GM18502 (cell line): ENCODE data around the gene TIPIN.
A peak's percentile ranks its signal among the peaks of the same experiment; 100 is the strongest.
"Not testable (repeated sequence)": the region's sequence is repeated elsewhere in the genome, so short reads cannot be mapped to it uniquely, and the experiment has no call there.

Experiments
- ATAC-seq: cut with Tn5 transposase; IDR thresholded peaks from one replicate; pipeline ENCODE4 v1.9.1; 2021; ENCODE audit warnings: mild to moderate bottlenecking; ENCODE audit not compliant: unreplicated experiment, poor library complexity

Gene TIPIN

DNA sequence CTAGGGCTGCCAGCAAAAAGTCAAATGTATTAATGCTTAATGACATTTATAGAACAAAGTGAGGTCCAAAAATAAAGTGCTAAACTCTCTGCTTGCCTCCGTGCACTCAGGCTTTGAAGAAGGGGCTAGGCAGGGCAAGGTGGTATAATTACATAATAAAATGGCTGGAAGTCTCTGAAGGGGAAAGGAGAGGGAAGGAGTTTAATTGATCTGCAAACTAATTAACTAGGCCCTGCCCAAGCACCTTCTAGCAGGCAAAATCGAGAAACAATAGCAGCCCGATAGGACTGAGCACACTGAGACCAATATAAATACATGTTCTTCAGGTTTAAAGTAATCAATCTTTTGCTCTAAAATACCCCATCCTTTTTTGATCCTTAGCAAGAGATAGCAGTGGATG, 50.1 kb downstream of the TIPIN start:
- no peak for ATAC-seq

DNA sequence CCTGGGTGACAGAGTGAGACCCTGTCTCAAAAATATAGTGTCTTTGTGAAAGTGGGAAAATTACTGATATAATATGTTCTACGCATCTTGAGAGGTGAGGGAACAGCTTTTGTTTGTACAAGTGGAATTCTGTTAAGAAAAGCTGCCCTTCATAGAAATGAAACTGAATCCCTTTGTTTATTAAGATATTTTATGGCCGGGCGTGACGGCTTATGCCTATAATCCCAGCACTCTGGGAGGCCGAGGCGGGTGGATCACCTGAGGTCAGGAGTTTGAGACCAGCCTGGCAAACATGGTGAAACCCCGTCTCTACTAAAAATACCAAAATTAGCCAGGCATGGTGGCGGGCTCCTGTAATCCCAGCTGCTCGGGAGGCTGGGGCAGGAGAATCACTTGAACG, 52.1 kb downstream of the TIPIN start:
- not testable (repeated sequence) for ATAC-seq

DNA sequence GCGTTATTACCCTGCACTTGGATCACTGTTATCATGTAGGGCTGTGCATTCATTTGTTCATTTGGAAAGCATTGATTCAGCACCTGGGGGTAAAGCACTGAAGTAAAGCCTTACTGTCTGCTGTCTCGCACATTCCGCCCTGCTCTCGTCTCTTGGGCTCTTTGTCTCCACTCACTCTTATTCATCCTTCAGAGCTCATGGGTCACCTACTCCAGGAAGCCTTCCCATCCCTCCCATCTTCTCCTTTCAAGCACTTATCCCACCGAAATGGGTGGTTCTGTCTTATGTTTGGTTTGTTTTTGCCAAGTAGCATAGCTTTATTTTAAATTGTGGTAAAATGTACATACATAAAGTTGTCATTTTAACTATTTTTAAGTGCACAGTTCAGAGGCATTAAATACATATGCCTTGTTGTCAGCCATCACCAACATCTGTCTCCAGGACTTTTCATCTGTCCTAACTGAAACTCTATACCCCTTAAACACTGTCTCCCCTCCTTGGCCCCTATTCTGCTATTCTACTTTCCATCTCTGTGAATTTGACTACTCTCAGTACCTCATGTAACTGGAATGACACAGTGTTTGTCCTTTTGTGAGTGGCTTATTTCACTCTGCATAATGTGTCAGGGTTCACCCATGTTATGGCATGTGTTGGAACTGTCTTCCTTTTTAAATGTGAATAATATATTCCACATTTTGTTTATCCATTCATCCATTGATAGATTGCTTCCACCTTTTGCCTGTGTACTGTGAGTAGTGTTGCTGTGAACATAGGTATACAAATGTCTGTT, 53.8 kb downstream of the TIPIN start:
- ATAC-seq, result no peak

DNA sequence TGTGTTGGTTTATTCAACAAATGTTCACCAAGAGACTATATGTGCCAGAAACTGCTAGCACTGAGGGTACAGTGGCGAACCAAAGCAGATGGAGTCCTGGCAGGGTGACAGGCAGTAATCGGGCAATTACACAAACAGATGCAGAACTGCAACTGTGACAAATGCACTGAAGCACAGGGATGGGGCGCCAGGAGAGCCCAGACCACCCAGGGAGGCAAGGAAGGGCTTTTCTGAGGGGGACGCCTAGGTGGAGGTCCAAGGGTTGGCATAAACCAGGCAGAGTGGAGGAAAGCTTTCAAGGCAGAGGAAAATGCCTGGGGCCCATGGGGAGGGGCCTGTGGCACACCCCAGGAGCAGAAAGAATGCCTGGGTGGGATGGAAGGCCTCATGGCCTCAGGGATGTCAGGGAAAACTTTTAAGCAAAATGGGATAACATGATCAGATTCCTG, 57.7 kb downstream of the TIPIN start:
- ATAC-seq, result no peak

DNA sequence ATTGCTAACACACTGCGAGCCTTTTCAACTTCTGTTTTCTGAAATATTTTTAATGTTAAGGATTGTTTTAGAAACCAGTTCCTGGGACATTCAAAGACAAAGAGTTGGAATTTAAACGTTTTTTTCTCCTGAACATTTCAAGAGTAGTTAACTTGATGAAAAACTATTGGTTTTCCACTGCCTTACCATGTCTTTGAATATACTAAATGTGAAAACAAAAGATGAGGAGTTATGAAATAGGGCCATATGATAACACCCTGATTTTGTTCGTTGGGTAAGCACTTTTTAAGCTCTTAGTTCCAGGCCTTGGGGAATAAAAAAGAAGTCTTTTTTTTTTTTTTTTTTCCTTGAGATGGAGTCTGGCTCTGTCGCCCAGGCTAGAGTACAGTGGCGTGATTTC, 60.3 kb downstream of the TIPIN start:
- no peak for ATAC-seq

DNA sequence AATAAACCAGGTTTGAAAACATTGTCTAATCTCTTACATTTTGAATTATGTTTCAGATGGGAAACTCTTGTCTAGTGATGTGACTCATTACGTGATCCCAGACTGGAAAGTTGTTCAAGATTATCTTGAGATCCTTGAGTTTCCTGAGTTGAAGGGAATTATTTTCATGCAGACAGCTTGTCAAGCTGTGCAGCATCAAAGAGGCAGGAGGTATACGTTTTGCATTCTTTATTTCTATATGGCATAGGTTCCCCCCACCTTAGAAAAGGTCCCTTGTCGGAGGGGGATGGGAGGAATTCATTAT, 61.6 kb downstream of the TIPIN start:
- ATAC-seq, result no peak

DNA sequence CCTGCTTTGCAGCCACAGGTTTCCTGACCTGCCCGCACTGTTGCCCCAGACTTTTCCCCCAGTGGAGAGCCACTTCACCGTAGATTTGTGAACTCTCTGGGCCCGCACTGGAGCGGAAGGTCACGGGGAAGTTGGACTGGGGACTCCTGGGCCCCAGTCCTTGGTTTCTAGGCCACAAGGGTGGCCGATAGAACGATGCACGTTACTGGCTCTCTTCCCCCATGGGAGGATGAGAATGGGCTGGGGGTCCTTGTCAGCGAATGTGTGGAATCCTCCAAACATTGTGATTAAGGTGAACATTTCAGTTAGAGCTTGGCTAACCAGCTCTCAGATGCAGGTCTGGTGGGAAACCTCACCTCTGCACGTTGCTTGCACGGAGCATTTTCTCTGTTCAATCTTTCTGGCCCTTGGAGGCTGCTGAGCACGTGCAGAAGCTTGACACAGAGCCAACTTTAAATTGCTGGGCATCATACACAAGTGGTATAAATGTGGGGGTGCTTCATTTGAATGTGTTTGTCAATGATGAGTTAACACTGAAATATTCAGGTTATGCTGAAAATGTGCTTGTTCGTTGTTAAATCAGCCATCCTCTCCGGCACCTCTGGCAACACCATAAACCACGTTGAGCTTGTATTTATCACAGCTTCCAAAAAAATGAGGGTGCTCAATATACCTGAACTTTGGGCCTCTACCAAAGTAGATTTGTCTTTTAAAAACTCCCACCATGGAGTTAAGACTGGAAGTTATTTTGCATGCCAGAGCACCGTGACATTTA, 62.1 kb downstream of the TIPIN start:
- ATAC-seq, result peak; percentile 16

DNA sequence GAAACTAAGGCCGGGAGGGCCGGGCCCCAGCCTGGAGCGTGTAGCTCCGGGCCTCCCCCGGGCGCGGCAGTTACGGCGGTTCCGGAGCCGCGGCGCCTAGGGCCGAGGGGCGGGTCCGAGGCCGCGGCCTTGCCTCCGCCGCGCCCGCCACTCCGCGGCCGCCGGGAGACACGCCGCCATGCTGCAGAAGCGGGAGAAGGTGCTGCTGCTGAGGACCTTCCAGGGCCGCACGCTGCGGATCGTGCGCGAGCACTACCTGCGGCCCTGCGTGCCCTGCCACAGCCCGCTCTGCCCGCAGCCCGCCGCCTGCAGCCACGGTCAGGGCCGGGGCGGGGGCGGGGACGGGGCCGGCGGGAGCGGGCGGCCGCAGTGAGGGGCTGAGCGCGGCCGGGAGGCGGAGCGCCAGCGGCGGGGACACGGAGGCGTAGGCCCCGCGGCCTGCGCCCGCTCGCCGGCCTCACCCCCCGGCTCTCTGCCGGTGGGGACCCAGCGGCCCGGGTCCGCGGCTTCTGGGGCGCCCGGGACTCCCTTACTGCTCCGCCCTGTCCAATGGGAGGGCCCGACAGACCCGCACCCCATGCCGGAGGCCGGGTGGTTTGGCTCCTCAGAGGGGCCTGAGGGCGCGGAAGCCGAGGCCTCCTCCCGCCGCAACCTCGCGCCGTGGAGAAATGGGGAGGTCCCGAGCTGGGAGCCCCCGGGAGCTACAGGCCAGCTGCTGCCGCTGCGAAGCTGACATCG, 62.9 kb downstream of the TIPIN start, which contains the start of gene DIS3L:
Gene DIS3L, plus strand, starts transcription at position 150 of the 738 bp plus-strand sequence. Its CDS starts 29 bp downstream, at position 179.
- ATAC-seq, result peak; percentile 64

DNA sequence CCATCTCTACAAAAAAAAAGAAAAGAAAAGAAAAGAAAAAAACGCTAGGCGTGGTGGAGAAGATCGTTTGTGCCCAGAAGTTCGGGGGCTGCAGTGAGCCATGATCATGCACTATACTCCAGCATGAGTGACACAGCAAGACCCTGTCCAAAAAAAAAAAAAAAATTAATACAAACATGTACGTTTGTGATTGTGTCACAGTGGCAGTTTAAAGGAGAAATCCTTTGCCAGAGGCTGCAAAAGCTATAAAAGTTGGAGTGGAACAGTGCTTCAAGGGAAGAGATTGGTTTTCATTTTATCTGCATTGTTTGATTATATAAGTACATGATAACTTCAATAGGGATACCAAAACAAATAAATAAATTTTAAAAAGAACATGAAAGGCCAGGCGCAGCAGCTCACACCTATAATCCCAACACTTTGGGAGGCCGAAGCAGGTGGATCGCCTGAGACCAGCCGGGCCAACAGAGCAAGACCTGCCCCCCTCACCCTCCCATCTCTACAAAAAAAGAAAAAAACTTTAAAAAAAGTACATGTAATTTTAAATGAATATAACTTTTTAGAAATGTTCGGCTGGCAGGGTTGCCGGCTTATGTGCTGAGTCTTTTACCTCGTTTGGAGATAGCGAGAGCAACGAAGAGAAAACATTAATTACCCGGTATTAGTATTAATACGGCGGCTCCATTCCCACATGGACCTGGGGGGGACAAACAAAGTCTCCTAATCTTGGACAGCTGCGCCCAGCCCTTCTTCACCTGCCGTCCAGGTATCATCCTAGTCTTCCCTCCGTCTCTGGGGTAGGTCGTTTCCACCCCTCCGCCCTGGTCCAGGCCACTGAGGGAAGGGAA, 63.7 kb downstream of the TIPIN start:
- peak; percentile 22 for ATAC-seq

DNA sequence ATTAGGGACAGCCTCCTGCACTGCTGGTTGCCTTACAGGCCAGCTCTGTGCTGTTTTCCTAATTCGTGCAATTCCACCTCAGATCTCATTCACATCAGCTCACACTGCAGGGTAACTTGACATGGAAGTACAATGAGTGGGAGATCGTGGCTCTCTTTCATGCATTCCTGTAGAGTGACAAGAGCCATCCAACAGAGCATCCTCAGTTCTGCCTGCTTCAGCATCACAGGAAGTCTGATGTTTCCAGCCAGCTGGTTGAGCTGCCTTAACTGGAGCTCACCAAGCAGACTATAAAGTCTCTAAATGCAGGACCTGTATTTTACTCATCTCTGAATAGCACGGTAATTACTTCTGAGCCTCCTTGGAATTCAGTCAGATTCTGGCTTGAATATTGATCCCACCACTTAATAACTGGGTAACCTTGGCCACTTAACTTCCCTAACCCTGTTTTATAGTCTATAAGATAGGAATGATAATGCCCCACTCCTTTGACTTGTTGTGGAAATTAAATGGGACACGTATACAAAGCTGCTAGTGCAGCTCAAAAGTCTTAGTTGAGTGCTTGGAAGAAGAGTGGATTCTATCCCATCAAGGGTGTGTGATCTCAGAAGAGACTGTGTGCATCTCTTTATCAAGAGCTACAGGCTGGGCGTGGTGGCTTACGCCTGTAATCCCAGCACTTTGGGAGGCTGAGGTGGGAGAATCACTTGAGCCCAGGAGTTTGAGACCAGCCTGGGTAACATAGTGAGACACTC, 64.5 kb downstream of the TIPIN start:
- ATAC-seq, result no peak

DNA sequence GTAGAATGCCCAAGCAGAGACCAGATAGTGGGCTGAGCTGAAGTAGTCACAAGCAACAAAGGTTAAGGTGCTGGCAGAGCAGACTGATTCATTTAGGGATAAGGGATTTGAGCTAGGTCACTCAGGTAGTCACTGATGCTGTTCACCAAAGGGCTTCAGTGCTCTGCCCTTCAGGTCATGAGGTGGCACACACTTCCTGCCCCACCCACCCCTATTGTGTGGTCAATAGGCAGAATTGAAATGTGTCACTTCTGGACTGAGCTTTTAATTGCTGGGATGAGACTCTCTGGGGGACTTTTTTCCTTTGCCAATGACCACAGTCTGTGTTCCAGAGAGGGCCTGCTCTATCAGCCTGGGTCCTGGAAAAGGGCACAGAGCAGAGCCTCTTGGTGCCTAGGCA, 66.0 kb downstream of the TIPIN start:
- no peak for ATAC-seq

DNA sequence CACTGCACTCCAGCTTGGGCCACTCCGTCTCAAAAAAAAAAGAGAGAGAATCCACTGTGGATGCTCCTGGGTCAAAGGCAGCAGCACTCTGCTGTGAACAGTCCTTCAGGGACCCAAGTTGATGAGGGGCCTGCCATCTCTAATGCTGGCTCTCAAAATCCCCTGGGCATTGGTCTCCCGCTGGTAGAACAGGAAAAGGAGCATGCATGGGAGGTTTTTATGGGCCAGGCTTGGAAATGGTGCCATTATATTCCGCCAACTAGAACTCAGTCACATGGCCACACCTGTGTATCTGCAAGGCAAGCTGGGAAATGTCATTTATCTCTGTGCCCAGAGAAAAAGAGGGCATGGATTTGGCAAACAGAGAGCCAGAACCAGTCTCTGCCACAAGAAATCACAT, 66.5 kb downstream of the TIPIN start:
- no peak for ATAC-seq

DNA sequence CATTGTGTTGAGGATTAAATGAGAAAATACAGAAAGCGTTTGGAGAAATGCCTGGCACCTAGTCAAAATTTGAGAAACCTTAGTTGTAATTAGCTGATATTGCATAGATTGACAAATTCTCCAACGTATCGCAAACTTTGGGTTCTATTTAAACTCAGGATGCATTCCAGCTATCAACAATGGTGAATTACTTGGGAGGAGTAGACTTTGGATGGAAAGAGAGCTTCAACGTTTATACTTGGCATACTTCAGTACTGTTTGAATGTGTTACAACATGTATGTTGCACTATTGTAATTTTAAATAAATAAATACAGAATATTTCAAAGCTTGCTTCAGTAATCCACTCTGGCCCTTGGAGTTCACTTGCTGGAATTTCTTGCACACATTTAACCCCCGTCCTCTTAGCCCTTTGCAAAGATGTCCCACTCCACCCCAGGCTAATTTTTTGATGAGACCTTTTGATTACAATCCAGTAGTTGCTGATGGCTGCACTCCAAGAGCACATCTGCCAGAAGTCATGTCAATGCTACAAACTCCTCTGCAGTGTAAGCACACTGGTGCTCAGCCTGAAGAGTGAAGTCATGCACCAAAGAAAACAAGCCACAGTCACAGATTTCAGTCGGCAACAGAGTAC, 67.8 kb downstream of the TIPIN start:
- ATAC-seq, result no peak

DNA sequence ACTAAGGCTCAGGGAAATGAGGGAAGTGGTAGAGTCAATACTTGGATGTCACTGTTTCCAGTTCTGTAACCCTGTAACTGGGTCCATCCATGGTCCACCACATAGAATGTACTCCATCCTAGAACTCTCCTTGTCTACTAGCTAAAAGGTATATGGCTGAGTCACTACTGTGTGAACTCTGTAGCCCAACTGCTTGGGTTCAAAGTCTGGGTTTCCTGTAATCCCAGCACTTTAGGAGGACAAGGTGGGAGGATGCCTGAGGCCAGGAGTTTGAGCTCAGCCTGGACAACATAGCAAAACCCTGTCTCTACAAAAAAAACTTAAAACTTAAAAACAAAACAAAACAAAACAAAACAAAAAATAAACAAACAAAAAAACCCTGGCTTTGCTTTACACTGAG, 68.4 kb downstream of the TIPIN start:
- no peak for ATAC-seq

DNA sequence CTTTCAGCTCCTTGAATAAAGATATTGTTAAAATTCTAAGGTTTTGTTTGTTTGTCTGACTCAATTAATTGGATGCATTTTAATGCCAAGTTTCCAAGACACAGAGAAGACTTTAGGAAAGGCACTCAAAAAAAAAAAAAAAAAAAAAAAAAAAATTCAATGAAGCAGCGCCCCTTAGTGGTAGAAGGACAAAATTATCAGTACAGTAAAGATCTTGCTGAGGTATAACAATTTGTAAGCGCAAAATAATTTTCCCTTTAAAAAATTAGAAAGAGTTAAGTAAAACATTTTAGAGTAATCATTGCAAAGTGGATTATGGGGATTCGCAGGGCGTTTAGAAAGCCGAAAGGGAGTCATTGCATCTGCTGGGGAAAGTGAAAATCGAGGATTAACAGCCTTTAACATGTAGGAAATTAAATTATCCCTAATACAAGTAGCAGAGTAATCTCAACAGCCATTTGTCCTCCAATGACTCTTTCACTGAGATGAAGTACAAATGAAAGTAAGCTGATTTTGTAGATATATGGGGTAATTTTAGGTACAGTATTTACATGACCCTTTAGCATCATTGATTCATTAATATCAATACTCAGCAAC, 68.9 kb downstream of the TIPIN start:
- no peak for ATAC-seq
